ENCODE measurements around the gene RUFY3.
"Not testable (repeated sequence)": the region's sequence is repeated elsewhere in the genome, so short reads cannot be mapped to it uniquely, and the experiment has no call there.

RUFY3 gene

GRCh38 chr4:70788733-70789132 is 67.0 kb downstream of the RUFY3 start:
- no peak for DNase-seq

GRCh38 chr4:70793626-70794025 is 71.9 kb downstream of the RUFY3 start:
- DNase-seq = no peak

- no peak for DNase-seq
Measured at GRCh38 chr4:70801265-70801809, 79.6 kb downstream of the RUFY3 start.

DNA sequence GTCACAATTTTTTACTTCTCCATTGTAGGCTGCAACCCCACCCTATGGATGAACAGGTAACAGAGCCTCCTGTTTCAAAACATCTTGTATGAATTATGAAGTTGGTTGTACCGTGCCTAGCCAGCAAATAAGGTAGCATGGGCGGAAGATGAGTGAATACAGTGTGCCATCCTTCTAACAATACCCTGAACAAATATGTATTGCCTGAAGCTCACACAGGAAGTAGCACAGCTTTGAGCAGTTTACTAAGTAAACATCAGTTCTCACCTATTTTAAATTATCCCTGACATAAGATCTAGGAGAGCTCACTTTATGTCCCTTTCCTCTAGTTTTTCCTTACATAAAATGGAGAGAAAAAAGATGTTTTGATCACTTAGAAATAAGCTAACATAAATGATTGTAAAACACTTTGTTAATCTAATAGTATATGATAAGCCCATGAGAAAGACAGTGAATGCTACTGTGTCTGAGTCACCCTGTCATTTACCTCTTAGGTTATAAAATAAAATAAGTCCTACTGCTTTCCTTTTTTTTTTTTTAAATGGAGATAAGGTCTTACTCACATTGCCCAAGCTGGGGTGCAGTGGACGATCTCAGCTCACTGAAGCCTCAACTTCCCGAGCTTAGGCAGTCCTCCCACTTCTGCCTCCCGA is 81.3 kb downstream of the RUFY3 start:
- no peak for DNase-seq

DNA sequence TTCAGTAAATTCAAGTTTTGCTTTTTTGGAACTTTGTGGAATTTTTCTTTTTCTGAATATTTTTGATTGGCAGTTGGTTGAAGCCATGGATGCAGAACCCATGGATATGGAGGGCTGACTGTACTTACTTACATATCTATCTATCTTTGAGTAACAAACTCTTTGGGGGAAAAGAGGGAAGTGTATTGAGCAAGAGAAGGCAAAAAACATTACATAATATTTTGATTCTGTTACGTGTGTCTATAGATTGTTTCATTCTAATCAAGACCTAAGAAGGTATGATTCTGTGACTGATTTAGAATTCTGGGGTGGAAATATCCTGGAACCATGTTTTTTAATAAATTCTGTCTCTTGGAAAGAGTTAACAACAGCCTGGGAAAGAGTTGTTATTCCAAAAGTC is 86.4 kb downstream of the RUFY3 start:
- DNase-seq = no peak

- no peak for DNase-seq
Measured at GRCh38 chr4:70815370-70815769, 93.6 kb downstream of the RUFY3 start.

GRCh38 chr4:70816894-70817293 is 95.1 kb downstream of the RUFY3 start:
- no peak for DNase-seq

DNA sequence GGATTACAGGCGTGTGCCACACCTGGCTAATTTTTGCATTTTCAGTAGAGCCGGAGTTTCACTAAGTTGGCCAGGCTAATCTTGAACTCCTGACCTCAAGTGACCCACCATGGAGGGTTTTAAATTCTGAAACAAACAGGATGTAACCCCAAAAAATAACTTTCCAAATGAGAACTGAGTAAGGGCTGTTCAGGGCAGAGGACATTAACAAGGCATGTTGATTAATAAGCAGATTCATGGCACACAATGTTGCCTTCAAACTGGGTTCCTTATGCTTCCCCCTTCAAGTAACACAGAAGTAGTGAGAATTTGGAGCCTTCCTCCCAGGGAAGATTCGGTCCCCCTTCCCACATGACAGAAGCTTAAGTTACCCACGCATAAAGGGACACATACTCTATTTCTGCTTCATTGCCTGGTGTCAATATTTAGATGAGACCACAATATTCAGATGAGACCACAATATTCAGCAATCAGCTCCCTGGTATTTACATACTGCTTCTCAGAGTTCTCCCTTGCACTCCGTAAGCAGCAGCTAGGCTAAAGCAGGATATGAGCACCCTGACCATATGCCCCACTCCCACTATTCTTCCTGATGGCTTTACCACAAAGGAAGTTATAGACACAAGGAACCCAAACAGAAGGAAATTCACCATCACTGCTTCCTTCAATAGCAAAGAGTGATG is 96.5 kb downstream of the RUFY3 start:
- no peak for DNase-seq

DNA sequence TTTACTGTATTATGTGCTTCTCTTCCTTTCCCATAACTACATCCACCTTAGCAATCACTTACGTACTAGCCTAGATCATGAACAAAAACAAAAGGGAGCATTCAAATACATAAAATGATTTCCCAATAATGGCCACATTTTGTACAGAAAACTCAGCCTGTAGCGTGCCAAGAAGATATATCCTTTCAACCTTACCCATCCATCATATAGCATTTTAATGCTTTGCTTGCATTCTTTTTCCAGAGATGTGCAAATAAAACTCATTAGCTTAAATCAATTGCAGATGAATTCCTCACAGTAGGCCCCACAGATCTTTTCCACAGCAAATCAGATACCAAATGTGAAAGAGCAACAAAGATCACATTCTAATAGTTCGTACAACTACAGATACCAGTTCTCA is 97.2 kb downstream of the RUFY3 start:
- DNase-seq = no peak

- no peak for DNase-seq
Measured at GRCh38 chr4:70829015-70829414, 107.3 kb downstream of the RUFY3 start.

DNA sequence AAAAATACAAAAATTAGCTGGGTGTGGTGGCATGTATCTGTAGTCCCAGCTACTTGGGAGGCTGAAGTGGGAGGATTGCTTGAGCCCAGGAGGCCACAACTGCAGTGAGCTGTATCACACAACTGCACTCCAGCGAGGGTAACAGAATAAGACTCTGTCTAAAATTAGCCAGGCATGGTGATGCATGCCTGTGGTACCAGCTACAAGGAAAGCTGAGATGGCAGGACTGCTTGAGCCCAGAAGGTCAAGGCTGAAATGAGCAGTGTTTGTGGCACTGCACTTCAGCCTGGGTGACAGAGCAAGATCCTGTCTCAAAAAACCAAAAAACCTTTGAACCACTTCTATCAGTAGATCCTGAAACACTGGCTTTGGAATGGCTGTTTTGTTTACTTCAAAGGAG is 107.7 kb downstream of the RUFY3 start:
- no peak for DNase-seq

DNA sequence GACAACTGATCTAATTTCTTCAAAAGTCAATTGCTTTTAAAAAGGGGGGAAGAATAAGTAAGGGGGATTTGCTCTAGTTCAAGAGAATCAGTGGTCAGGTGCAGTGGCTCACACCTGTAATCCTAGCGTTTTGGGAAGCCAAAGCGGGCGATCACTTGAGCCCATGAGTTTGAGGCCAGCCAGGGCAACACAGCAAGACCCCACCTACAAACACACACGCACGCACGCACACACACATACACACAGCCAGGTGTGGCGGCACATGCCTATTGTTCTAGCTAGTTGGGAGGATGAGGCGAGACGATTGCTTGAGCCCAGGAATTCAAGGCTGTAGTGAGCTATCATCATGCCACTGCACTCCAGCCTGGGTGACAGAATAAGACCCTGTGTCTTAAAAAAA is 108.3 kb downstream of the RUFY3 start:
- no peak for DNase-seq

GRCh38 chr4:70831293-70831692 is 109.5 kb downstream of the RUFY3 start:
- DNase-seq = no peak

DNA sequence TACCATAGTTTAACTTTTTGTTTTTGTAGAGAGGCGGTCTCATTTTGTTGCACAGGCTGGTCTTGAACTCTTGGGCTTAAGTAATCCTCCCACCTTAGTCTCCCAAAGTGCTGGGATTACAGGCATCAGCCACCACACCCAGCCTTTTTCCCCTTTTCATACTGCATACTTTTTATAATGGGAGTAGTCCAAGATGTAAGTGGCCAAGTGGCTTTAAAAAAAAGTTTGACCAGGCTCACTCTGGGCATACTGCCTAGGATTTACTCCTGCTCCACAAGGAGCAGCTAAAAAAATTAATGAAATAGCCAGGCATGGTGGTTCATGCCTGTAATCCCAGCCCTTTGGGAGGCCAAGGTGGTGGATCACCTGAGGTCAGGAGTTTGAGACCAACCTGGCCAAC is 111.9 kb downstream of the RUFY3 start:
- no peak for DNase-seq

DNA sequence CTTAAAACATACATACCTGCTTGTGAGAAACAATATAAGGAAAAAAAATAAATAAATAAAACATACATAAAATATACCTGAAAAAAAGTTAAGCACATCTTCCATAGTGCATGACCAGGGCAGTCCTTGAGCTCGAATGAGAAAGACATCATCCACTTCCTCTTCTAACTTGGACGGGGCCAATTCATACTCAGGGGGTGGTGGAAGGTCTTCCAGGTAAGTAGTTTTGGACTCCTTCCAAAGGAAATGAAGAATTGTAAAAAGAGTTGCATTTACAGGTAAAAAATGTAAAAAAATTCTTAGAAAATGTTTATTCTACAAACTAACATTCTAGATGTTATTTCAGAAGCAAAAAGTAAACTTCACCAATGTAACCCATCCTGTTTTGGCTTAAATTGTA is 114.3 kb downstream of the RUFY3 start:
- no peak for DNase-seq

GRCh38 chr4:70838204-70838603 is 116.4 kb downstream of the RUFY3 start:
- DNase-seq = no peak

GRCh38 chr4:70838666-70839588 is 117.2 kb downstream of the RUFY3 start:
- DNase-seq = peak; percentile 53

- peak; percentile 93 to 94 for DNase-seq
Measured at GRCh38 chr4:70839589-70840093, 117.9 kb downstream of the RUFY3 start, which contains the start of gene GRSF1. Gene GRSF1, minus strand, starts transcription at chr4:70839890. Its CDS starts 63 bp downstream, at chr4:70839827.

GRCh38 chr4:70840137-70840536 is 118.4 kb downstream of the RUFY3 start:
- DNase-seq = peak; percentile 47 to 53

GRCh38 chr4:70840631-70841030 is 118.9 kb downstream of the RUFY3 start:
- not testable (repeated sequence) for DNase-seq

- DNase-seq = no peak
Measured at GRCh38 chr4:70841211-70841610, 119.4 kb downstream of the RUFY3 start.

GRCh38 chr4:70841951-70842350 is 120.2 kb downstream of the RUFY3 start:
- no peak for DNase-seq

Measured in activated CD4-positive, alpha-beta T cell treated with anti-CD3 and anti-CD28 coated beads, Interleukin-2, amount 50 U/mL, for 4 hours (primary cell).